GM12878 (cell line): ENCODE measurements around the gene SLC25A42. TPM values are rescaled to one million over a fixed set of nuclear protein-coding genes. Genes with fewer than 3 reads are reported as not detected.

Experiments used
- CBX5 ChIP-seq: sonication (generic); IDR thresholded peaks from 2 replicates; pipeline ENCODE4 v1.6.1; 2016; ENCODE audit warnings: low read depth, moderate library complexity, mild to moderate bottlenecking, inconsistent platforms
- IKZF2 ChIP-seq, 2 experiments: fragments of 450-650 bp; IDR thresholded peaks; 2 replicates each; pipeline ENCODE4 v1.6.1; 2017; ENCODE audit warnings: mild to moderate bottlenecking in 2 of 2, moderate library complexity in 2 of 2
- MEF2B ChIP-seq: fragments of 450-650 bp; IDR thresholded peaks from 2 replicates; pipeline ENCODE4 v1.6.1; 2018; ENCODE audit warnings: mild to moderate bottlenecking, moderate library complexity; ENCODE audit not compliant: partially characterized antibody, poor library complexity, severe bottlenecking
- NFYA ChIP-seq: IDR thresholded peaks from 2 replicates; pipeline ENCODE4 v1.6.1; 2011; ENCODE audit warnings: low read depth, mild to moderate bottlenecking, low read length, improper control_type of control experiment, borderline replicate concordance
- NFYB ChIP-seq: IDR thresholded peaks from 2 replicates; pipeline ENCODE4 v1.6.1; 2011; ENCODE audit warnings: low read depth, mild to moderate bottlenecking, low read length, improper control_type of control experiment, moderate library complexity; ENCODE audit not compliant: insufficient read depth
- RB1 ChIP-seq: fragments of 450-650 bp; formaldehyde crosslinking; IDR thresholded peaks from 2 replicates; pipeline ENCODE4 v1.6.1; 2017; ENCODE audit warnings: mild to moderate bottlenecking, borderline replicate concordance
- RCOR1 ChIP-seq: conservative IDR thresholded peaks from 2 replicates; pipeline ENCODE4 v1.6.1; 2012; ENCODE audit warnings: low read depth, low read length, improper control_type of control experiment
- RFX5 ChIP-seq: IDR thresholded peaks from 2 replicates; pipeline ENCODE4 v1.6.1; 2011; ENCODE audit warnings: low read depth, low read length, improper control_type of control experiment
- SREBF2 ChIP-seq: IDR thresholded peaks from 2 replicates; pipeline ENCODE4 v1.6.1; 2012; ENCODE audit warnings: mild to moderate bottlenecking, low read length
- TAF1 ChIP-seq: IDR thresholded peaks from 2 replicates; pipeline ENCODE4 v1.6.1; 2011; ENCODE audit warnings: mild to moderate bottlenecking, low read depth, low read length, borderline replicate concordance
- ZBED1 ChIP-seq: IDR thresholded peaks from 2 replicates; pipeline ENCODE4 v1.6.1; 2016; ENCODE audit warnings: borderline replicate concordance
- polyA plus RNA-seq, 11 experiments: library from polyadenylated mRNA; depleted of rRNA in 4 of 11; unstranded in 6 of 11; stranded (reverse) in 5 of 11; fragments of >200 nt; fragmentation: Nextera tagmentation in 4 of 11; fragmentation: Illumina TruSeq in 1 of 11; extraction: Ambion mirVana in 4 of 11; extraction: Trizol in 1 of 11; gene quantifications; 1 replicate in 1 of 11; 2 replicates in 10 of 11; pipeline versions ENCODE4 v1.2.1 to v1.2.3, GENCODE V29; 2011 to 2016; ENCODE audit warnings: inconsistent platforms in 2 of 11, missing spikeins in 2 of 11, low read depth in 1 of 11
- total RNA-seq, 4 experiments: library from RNA; depleted of rRNA in 3 of 4; stranded (reverse); fragments of >200 nt in 3 of 4; fragmentation: Illumina TruSeq in 1 of 4; extraction: Trizol in 1 of 4; gene quantifications; 2 replicates each; pipeline versions ENCODE4 v1.2.1 to v1.2.3, GENCODE V29; 2013 to 2021
- TF ChIP-seq, protein P1 (sequence below): fragments of 450-650 bp; IDR thresholded peaks from 2 replicates; pipeline ENCODE4 v1.6.1; 2018; ENCODE audit warnings: mild to moderate bottlenecking, low read depth, moderate library complexity; ENCODE audit not compliant: partially characterized antibody
- TF ChIP-seq, protein P2 (sequence below): fragments of 450-650 bp; formaldehyde crosslinking; IDR thresholded peaks from 2 replicates; pipeline ENCODE4 v1.5.0; 2022; ENCODE audit warnings: mild to moderate bottlenecking, missing genetic modification characterization
- TF ChIP-seq, protein P3 (sequence below): IDR thresholded peaks from 2 replicates; pipeline ENCODE4 v1.6.1; 2012; ENCODE audit warnings: improper control_type of control experiment, low read depth, low read length; ENCODE audit not compliant: insufficient replicate concordance
- TF ChIP-seq, protein P4 (sequence below): IDR thresholded peaks from 2 replicates; pipeline ENCODE4 v1.6.1; 2011; ENCODE audit warnings: mild to moderate bottlenecking, low read depth, low read length, moderate library complexity; ENCODE audit not compliant: insufficient replicate concordance

The SLC25A42 gene
- total and polyA plus RNA-seq, 10 of the 15 experiments (the other 5 are each of a cell fraction or from before 2014, with no cell fraction given) = 0.24 to 19.2 (median 9.6) TPM

DNA sequence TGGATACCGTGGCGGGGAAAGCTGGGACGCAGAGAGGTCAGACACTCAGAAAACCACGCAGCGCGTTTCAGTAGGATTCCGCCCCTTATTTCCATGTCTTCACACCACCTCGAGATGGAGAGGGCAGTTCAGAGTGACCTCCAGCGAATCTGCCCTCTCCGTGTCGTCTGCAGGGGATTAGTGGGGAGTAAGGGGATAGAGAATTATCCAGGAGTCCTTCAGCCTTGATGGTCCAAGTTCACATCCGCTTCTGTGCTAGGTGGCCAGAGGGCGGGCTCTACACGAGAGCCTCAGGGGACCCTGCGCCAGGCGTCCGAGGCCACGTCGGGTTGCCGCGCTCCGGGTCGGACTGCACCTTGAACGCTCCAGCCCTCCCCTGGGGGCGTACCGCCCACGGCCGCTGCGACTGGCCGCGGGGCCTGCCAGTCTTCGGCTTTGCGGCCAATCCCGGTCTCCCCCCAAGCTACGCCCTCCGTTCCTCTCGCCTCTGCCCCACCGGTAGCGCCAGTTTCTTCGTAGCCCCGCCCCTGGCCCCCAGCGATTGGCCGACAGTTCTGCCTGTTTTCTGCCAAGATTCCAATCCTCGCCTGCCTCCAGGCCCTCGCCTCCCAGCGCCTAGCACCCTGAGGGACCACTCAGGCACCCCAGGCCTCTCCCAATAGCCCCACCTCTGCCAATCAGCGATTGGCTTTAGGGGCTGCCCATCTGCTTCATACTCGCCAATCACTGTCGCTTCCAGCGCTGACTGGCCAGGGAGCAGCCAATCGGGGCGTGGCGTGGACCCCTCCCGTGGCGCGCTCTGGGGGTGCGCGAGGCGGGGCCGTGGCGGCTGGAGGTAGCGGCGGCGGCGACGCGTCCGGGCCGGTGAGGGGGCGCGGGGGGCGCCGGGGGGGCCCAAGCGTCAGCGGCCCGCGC lies at the start of gene SLC25A42 (continued):
- TF ChIP-seq ZBED1 (no peak), RCOR1 (0 out of 2 replicates have a peak, but pooled peaks have one; percentile 10), NFYA (peak; percentile 95), CBX5 (no peak), IKZF2 (IDR thresholded peaks at IDR 0.05) (0 out of 4 replicates have a peak, but pooled peaks of 1 of the 2 experiments have one; percentile 22), TAF1 (peak; percentile 66; the same call in 1 of the 2 replicates), RFX5 (peak; percentile 71), SREBF2 (no peak), NFYB (peak; percentile 94), RB1 (peak; percentile 79; the same call in 1 of the 2 replicates), MEF2B (peak; percentile 88)
- TF ChIP-seq, protein P1, sequence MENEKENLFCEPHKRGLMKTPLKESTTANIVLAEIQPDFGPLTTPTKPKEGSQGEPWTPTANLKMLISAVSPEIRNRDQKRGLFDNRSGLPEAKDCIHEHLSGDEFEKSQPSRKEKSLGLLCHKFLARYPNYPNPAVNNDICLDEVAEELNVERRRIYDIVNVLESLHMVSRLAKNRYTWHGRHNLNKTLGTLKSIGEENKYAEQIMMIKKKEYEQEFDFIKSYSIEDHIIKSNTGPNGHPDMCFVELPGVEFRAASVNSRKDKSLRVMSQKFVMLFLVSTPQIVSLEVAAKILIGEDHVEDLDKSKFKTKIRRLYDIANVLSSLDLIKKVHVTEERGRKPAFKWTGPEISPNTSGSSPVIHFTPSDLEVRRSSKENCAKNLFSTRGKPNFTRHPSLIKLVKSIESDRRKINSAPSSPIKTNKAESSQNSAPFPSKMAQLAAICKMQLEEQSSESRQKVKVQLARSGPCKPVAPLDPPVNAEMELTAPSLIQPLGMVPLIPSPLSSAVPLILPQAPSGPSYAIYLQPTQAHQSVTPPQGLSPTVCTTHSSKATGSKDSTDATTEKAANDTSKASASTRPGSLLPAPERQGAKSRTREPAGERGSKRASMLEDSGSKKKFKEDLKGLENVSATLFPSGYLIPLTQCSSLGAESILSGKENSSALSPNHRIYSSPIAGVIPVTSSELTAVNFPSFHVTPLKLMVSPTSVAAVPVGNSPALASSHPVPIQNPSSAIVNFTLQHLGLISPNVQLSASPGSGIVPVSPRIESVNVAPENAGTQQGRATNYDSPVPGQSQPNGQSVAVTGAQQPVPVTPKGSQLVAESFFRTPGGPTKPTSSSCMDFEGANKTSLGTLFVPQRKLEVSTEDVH = no peak
- TF ChIP-seq, protein P2, sequence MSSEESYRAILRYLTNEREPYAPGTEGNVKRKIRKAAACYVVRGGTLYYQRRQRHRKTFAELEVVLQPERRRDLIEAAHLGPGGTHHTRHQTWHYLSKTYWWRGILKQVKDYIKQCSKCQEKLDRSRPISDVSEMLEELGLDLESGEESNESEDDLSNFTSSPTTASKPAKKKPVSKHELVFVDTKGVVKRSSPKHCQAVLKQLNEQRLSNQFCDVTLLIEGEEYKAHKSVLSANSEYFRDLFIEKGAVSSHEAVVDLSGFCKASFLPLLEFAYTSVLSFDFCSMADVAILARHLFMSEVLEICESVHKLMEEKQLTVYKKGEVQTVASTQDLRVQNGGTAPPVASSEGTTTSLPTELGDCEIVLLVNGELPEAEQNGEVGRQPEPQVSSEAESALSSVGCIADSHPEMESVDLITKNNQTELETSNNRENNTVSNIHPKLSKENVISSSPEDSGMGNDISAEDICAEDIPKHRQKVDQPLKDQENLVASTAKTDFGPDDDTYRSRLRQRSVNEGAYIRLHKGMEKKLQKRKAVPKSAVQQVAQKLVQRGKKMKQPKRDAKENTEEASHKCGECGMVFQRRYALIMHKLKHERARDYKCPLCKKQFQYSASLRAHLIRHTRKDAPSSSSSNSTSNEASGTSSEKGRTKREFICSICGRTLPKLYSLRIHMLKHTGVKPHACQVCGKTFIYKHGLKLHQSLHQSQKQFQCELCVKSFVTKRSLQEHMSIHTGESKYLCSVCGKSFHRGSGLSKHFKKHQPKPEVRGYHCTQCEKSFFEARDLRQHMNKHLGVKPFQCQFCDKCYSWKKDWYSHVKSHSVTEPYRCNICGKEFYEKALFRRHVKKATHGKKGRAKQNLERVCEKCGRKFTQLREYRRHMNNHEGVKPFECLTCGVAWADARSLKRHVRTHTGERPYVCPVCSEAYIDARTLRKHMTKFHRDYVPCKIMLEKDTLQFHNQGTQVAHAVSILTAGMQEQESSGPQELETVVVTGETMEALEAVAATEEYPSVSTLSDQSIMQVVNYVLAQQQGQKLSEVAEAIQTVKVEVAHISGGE (CRISPR knock-in tag) = no peak
- TF ChIP-seq, protein P3, sequence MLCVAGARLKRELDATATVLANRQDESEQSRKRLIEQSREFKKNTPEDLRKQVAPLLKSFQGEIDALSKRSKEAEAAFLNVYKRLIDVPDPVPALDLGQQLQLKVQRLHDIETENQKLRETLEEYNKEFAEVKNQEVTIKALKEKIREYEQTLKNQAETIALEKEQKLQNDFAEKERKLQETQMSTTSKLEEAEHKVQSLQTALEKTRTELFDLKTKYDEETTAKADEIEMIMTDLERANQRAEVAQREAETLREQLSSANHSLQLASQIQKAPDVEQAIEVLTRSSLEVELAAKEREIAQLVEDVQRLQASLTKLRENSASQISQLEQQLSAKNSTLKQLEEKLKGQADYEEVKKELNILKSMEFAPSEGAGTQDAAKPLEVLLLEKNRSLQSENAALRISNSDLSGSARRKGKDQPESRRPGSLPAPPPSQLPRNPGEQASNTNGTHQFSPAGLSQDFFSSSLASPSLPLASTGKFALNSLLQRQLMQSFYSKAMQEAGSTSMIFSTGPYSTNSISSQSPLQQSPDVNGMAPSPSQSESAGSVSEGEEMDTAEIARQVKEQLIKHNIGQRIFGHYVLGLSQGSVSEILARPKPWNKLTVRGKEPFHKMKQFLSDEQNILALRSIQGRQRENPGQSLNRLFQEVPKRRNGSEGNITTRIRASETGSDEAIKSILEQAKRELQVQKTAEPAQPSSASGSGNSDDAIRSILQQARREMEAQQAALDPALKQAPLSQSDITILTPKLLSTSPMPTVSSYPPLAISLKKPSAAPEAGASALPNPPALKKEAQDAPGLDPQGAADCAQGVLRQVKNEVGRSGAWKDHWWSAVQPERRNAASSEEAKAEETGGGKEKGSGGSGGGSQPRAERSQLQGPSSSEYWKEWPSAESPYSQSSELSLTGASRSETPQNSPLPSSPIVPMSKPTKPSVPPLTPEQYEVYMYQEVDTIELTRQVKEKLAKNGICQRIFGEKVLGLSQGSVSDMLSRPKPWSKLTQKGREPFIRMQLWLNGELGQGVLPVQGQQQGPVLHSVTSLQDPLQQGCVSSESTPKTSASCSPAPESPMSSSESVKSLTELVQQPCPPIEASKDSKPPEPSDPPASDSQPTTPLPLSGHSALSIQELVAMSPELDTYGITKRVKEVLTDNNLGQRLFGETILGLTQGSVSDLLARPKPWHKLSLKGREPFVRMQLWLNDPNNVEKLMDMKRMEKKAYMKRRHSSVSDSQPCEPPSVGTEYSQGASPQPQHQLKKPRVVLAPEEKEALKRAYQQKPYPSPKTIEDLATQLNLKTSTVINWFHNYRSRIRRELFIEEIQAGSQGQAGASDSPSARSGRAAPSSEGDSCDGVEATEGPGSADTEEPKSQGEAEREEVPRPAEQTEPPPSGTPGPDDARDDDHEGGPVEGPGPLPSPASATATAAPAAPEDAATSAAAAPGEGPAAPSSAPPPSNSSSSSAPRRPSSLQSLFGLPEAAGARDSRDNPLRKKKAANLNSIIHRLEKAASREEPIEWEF = peak; percentile 15
- TF ChIP-seq, protein P4, sequence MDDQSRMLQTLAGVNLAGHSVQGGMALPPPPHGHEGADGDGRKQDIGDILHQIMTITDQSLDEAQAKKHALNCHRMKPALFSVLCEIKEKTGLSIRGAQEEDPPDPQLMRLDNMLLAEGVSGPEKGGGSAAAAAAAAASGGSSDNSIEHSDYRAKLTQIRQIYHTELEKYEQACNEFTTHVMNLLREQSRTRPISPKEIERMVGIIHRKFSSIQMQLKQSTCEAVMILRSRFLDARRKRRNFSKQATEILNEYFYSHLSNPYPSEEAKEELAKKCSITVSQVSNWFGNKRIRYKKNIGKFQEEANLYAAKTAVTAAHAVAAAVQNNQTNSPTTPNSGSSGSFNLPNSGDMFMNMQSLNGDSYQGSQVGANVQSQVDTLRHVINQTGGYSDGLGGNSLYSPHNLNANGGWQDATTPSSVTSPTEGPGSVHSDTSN = peak; percentile 95
